Lower leg skin (tissue), 4 donors: ENCODE results near the gene TAF1C. TPM values are rescaled to one million over a fixed set of nuclear protein-coding genes. Genes with fewer than 3 reads are reported as not detected.
A peak's percentile ranks its signal among the peaks of the same experiment; 100 is the strongest.

ENCODE experiments used
- DNase-seq, 2 donors: peaks; one replicate each; pipeline ENCODE4 v3.0.0-alpha.2; 2019; ENCODE audit warnings: low spot score in 2 of 2
- H3K4me3 ChIP-seq: fragments of 200-600 bp; sonication (generic); 2 replicates; pipeline ENCODE4 v1.5.1; 2017; ENCODE audit warnings: mild to moderate bottlenecking, low read depth; ENCODE audit not compliant: poor library complexity, severe bottlenecking
- CTCF ChIP-seq, 3 donors: fragments of 450-650 bp; IDR thresholded peaks; one replicate each; pipeline ENCODE4 v1.5.1; 2016; ENCODE audit warnings: antibody characterized with exemption in 3 of 3, mild to moderate bottlenecking in 3 of 3, moderate library complexity in 2 of 3
- POLR2A ChIP-seq, 2 donors: fragments of 450-650 bp; IDR thresholded peaks; one replicate each; pipeline ENCODE4 v1.6.1; 2016 to 2017; ENCODE audit warnings: antibody characterized with exemption in 2 of 2, mild to moderate bottlenecking in 1 of 2, moderate library complexity in 1 of 2
- WGBS, 2 donors: methylation state at CpG; one replicate each; pipeline ENCODE4 v1.1.5; 2018; 5-methylcytosine and 5-hydroxymethylcytosine counted together
- intact Hi-C: fragments of 100-400 bp; cut with DNase I; formaldehyde crosslinking; loops from one replicate; pipeline ENCODE4 v1.15.0; 2023; ENCODE audit warnings: low total_unique reads
- total RNA-seq, 4 donors: library from RNA; depleted of rRNA; stranded (reverse); fragments of >200 nt; gene quantifications; one replicate each; pipeline ENCODE4 v1.1.0, GENCODE V29; 2016

Gene TAF1C
- total RNA-seq, 4 donors from 2014 or later = 35.8 to 41.8 (median 36.5) TPM

GRCh38 chr16:84159007-84159406 lies 27.9 kb downstream of the TAF1C start:
- H3K4me3 ChIP-seq = no peak overlapping the region
- WGBS, 2 donors = 36% methylated on average over 9 of the region's 9 CpGs
- TF ChIP-seq CTCF (IDR thresholded peaks at IDR 0.05) = no peak
- TF ChIP-seq POLR2A (IDR thresholded peaks at IDR 0.05) = no peak
- intact Hi-C loops = no loop called here
- DNase-seq = no peak

- WGBS, 2 donors = 33 to 35% methylated on average over 5 of the region's 5 CpGs
- no peak for TF ChIP-seq POLR2A (IDR thresholded peaks at IDR 0.05)
Observed at GRCh38 chr16:84156342-84156784, 30.5 kb downstream of the TAF1C start.

GRCh38 chr16:84155771-84156170 lies 31.1 kb downstream of the TAF1C start:
- intact Hi-C loops = no loop called here
- H3K4me3 ChIP-seq = no peak overlapping the region
- 88 to 94% methylated on average over 6 of the region's 6 CpGs for WGBS, 2 donors
- TF ChIP-seq CTCF (IDR thresholded peaks at IDR 0.05) (no peak), POLR2A (IDR thresholded peaks at IDR 0.05) (no peak)
- no peak for DNase-seq

More at GRCh38 chr16:84156342-84156784, 30.5 kb downstream of the TAF1C start:
- intact Hi-C loops = no loop called here
- H3K4me3 ChIP-seq = no peak overlapping the region
- peak in 1 of 2 donors; percentile 60 for DNase-seq

- 98 to 99% methylated on average over 4 of the region's 4 CpGs for whole genome bisulfite sequencing, 2 donors
- H3K4me3 ChIP-seq = no peak overlapping the region
- DNase-seq = no peak
- TF ChIP-seq CTCF (IDR thresholded peaks at IDR 0.05) = no peak
- no peak for TF ChIP-seq POLR2A (IDR thresholded peaks at IDR 0.05)
- intact Hi-C loops = no loop called here
Observed at GRCh38 chr16:84155226-84155625, 31.6 kb downstream of the TAF1C start.

GRCh38 chr16:84153660-84154214 lies 33.1 kb downstream of the TAF1C start:
- TF ChIP-seq POLR2A (IDR thresholded peaks at IDR 0.05) = no peak
- no peak for TF ChIP-seq CTCF (IDR thresholded peaks at IDR 0.05)
- H3K4me3 ChIP-seq = no peak overlapping the region
- WGBS, 2 donors = 62 to 63% methylated on average over 8 of the region's 8 CpGs
- DNase-seq = peak in 1 of 2 donors; percentile 34
- intact Hi-C loops = no loop called here

GRCh38 chr16:84150926-84151325 lies 35.9 kb downstream of the TAF1C start:
- TF ChIP-seq CTCF (IDR thresholded peaks at IDR 0.05) (no peak), POLR2A (IDR thresholded peaks at IDR 0.05) (no peak)
- 51 to 85% methylated on average over 3 of the region's 3 CpGs for WGBS, 2 donors
- intact Hi-C loops = no loop called here
- no peak for DNase-seq
- H3K4me3 ChIP-seq = no peak overlapping the region
